ENCODE measurements around the gene SLC16A14.

DNA sequence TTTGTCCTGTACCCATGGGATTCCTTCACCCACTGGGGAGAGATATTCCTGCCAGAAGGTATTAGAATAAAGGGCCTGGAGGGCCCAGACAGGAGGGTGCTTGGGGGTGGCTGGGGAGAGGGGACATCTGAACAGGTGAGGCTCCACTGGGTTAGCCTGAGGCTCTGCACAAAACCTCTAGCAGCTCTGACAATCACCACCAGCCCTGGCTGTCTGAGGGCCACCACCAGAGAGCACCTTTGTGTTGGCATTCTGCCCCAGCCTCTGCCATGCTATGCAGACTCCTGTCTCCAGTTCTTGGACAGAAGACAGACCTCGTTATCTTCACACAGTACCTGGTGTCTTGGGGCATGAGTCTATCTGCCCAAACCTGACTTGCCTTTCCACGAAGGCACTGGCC is 25.3 kb downstream of the SLC16A14 start:
- no peak for TF ChIP-seq SUZ12 (IDR thresholded peaks at IDR 0.05; ENCODE audit: extremely low read depth, insufficient read depth, insufficient read length)
- TF ChIP-seq YY1 (IDR thresholded peaks at IDR 0.05; ENCODE audit: insufficient read depth, insufficient read length): no peak

Data from NT2/D1 (cell line).